Liver (tissue), 9 donors: ENCODE measurements around the gene LARGE1. TPM values are rescaled to one million over a fixed set of nuclear protein-coding genes. Genes with fewer than 3 reads are reported as not detected.

ENCODE experiments used
- DNase-seq: peaks from one replicate; pipeline ENCODE4 v3.0.0-alpha.2; 2017; ENCODE audit warnings: low spot score
- H3K27ac ChIP-seq, 2 donors: one replicate each; pipeline ENCODE4 v1.7.0; 2013; ENCODE audit warnings: inconsistent platforms in 2 of 2, low read length in 2 of 2, control low read depth in 1 of 2, low read depth in 1 of 2, mild to moderate bottlenecking in 1 of 2
- H3K27me3 ChIP-seq, 4 donors: one replicate each; pipeline versions ENCODE4 v1.6.1 to v1.7.0; 2013; ENCODE audit warnings: low read length in 3 of 4, inconsistent platforms in 1 of 4, mild to moderate bottlenecking in 1 of 4, moderate library complexity in 1 of 4; ENCODE audit not compliant: control insufficient read depth in 4 of 4, insufficient read depth in 4 of 4
- H3K36me3 ChIP-seq, 4 donors: one replicate each; pipeline versions ENCODE4 v1.6.1 to v1.7.0; 2013; ENCODE audit warnings: low read length in 3 of 4, mild to moderate bottlenecking in 3 of 4, low read depth in 1 of 4, moderate library complexity in 1 of 4; ENCODE audit not compliant: control insufficient read depth in 4 of 4, insufficient read depth in 3 of 4
- H3K4me1 ChIP-seq, 4 donors: one replicate each; pipeline versions ENCODE4 v1.6.1 to v1.7.0; 2013; ENCODE audit warnings: low read length in 3 of 4, mild to moderate bottlenecking in 3 of 4, moderate library complexity in 1 of 4; ENCODE audit not compliant: control insufficient read depth in 4 of 4, insufficient read depth in 4 of 4
- H3K4me3 ChIP-seq, 3 donors: one replicate each; pipeline versions ENCODE4 v1.6.1 to v1.7.0; 2013; ENCODE audit warnings: low read length in 3 of 3, control low read depth in 1 of 3, low read depth in 1 of 3, mild to moderate bottlenecking in 1 of 3
- H3K9ac ChIP-seq, 2 donors: one replicate each; pipeline ENCODE4 v1.7.0; 2013; ENCODE audit warnings: low read length in 2 of 2, mild to moderate bottlenecking in 2 of 2, moderate library complexity in 2 of 2, control low read depth in 1 of 2, low read depth in 1 of 2
- H3K9me3 ChIP-seq, 4 donors: one replicate each; pipeline versions ENCODE4 v1.6.1 to v1.7.0; 2013; ENCODE audit warnings: low read length in 3 of 4; ENCODE audit not compliant: control insufficient read depth in 4 of 4
- ATF3 ChIP-seq: IDR thresholded peaks from 2 replicates; pipeline ENCODE4 v1.6.1; 2016; ENCODE audit warnings: antibody characterized with exemption
- CTCF ChIP-seq: fragments of 150-350 bp; IDR thresholded peaks from 2 replicates; pipeline ENCODE4 v1.5.1; 2017; ENCODE audit warnings: improper control_type of control experiment, low read depth, low read length; ENCODE audit not compliant: missing input control
- EGR1 ChIP-seq, 2 donors: IDR thresholded peaks; 2 replicates each; pipeline ENCODE4 v1.6.1; 2016 to 2018; ENCODE audit warnings: antibody characterized with exemption in 2 of 2, low read depth in 2 of 2
- FOXA1 ChIP-seq: IDR thresholded peaks from 2 replicates; pipeline ENCODE4 v1.6.1; 2016; ENCODE audit warnings: antibody characterized with exemption
- FOXA2 ChIP-seq: IDR thresholded peaks from 2 replicates; pipeline ENCODE4 v1.6.1; 2016; ENCODE audit warnings: antibody characterized with exemption
- GABPA ChIP-seq, 2 donors: IDR thresholded peaks in 1 of 2; conservative IDR thresholded peaks in 1 of 2; 2 replicates each; pipeline ENCODE4 v1.6.1; 2016; ENCODE audit warnings: antibody characterized with exemption in 2 of 2, mild to moderate bottlenecking in 1 of 2, moderate library complexity in 1 of 2
- HNF4A ChIP-seq, 2 donors: conservative IDR thresholded peaks; 2 replicates each; pipeline ENCODE4 v1.6.1; 2016; ENCODE audit warnings: antibody characterized with exemption in 2 of 2, mild to moderate bottlenecking in 2 of 2
- JUND ChIP-seq, 2 donors: IDR thresholded peaks; 2 replicates each; pipeline ENCODE4 v1.6.1; 2016; ENCODE audit warnings: antibody characterized with exemption in 2 of 2
- MAX ChIP-seq: IDR thresholded peaks from 2 replicates; pipeline ENCODE4 v1.6.1; 2016; ENCODE audit warnings: antibody characterized with exemption
- NR2F2 ChIP-seq: IDR thresholded peaks from 2 replicates; pipeline ENCODE4 v1.6.1; 2016; ENCODE audit warnings: antibody characterized with exemption
- RAD21 ChIP-seq, 2 donors: IDR thresholded peaks; 2 replicates each; pipeline ENCODE4 v1.6.1; 2016; ENCODE audit warnings: antibody characterized with exemption in 2 of 2, mild to moderate bottlenecking in 2 of 2
- REST ChIP-seq: IDR thresholded peaks from 2 replicates; pipeline ENCODE4 v1.6.1; 2016; ENCODE audit warnings: antibody characterized with exemption, mild to moderate bottlenecking
- RXRA ChIP-seq, 2 donors: IDR thresholded peaks; 2 replicates each; pipeline ENCODE4 v1.6.1; 2017 to 2018; ENCODE audit warnings: antibody characterized with exemption in 2 of 2, mild to moderate bottlenecking in 1 of 2
- SP1 ChIP-seq: IDR thresholded peaks from 2 replicates; pipeline ENCODE4 v1.6.1; 2018; ENCODE audit warnings: antibody characterized with exemption, mild to moderate bottlenecking
- TAF1 ChIP-seq: conservative IDR thresholded peaks from 2 replicates; pipeline ENCODE4 v1.6.1; 2016; ENCODE audit warnings: antibody characterized with exemption, mild to moderate bottlenecking
- YY1 ChIP-seq: IDR thresholded peaks from 2 replicates; pipeline ENCODE4 v1.6.1; 2016; ENCODE audit warnings: antibody characterized with exemption, mild to moderate bottlenecking
- ZBTB33 ChIP-seq: IDR thresholded peaks from 2 replicates; pipeline ENCODE4 v1.6.1; 2016; ENCODE audit warnings: antibody characterized with exemption
- WGBS: extraction: QIAGEN DNeasy Blood & Tissue Kit; methylation state at CpG from one replicate; pipeline ENCODE4 v1.1.7; 2013; 5-methylcytosine and 5-hydroxymethylcytosine counted together
- polyA plus RNA-seq, 2 donors: library from polyadenylated mRNA; stranded (reverse) in 1 of 2; unstranded in 1 of 2; fragments of 200-250 nt in 1 of 2; fragments of >200 nt in 1 of 2; fragmentation: Nextera tagmentation in 1 of 2; extraction: Ambion mirVana in 1 of 2; gene quantifications; one replicate each; pipeline versions ENCODE4 v1.2.1 to v1.2.3, GENCODE V29; 2013 to 2015
- total RNA-seq, 2 donors: library from RNA; depleted of rRNA; stranded (reverse); fragments of >200 nt; gene quantifications; one replicate each; pipeline ENCODE4 v1.2.3, GENCODE V29; 2014
- donor health status: healthy.
- donor health status: healthy.
- donor health status: healthy.
- donor health status: healthy.
- donor health status: healthy.

The LARGE1 gene
- total and polyA plus RNA-seq, 4 donors: 2.3 to 14.1 (median 5.7) TPM

- Histone ChIP-seq H3K36me3 (no peaks in the 10 kb centered on the region), H3K27me3 (no peaks in the 10 kb centered on the region), H3K4me1 (no peaks in the 10 kb centered on the region), H3K9ac (no peak overlapping the region), H3K4me3 (no peak overlapping the region), H3K9me3 (no peaks in the 10 kb centered on the region), H3K27ac (no peak overlapping the region)
- TF ChIP-seq SP1: no peak
- TF ChIP-seq RXRA (IDR thresholded peaks at IDR 0.05): no peak
- no peak for TF ChIP-seq RAD21 (IDR thresholded peaks at IDR 0.05)
- no peak for TF ChIP-seq FOXA2
- no peak for TF ChIP-seq GABPA (IDR thresholded peaks at IDR 0.05 in 1 of 2, conservative IDR thresholded peaks at IDR 0.05 in 1 of 2)
- no peak for DNase-seq
- WGBS: 88% methylated on average over 5 of the region's 5 CpGs
These were observed 33.6 kb downstream of the LARGE1 start for GRCh38 chr22:33886696-33887095.

GRCh38 chr22:33884829-33885228 is 35.4 kb downstream of the LARGE1 start:
- DNase-seq: no peak
- WGBS: 96% methylated on average over 7 of the region's 7 CpGs
- no peak for TF ChIP-seq CTCF
- no peak for TF ChIP-seq EGR1 (IDR thresholded peaks at IDR 0.05; ENCODE audit: low read depth in 2 of 2)
- TF ChIP-seq FOXA2: no peak
- no peak for TF ChIP-seq RXRA (IDR thresholded peaks at IDR 0.05)
- no peak for TF ChIP-seq RAD21 (IDR thresholded peaks at IDR 0.05)
- no peak for TF ChIP-seq SP1
- no peak for TF ChIP-seq NR2F2
- no peak for TF ChIP-seq MAX
- TF ChIP-seq GABPA (IDR thresholded peaks at IDR 0.05 in 1 of 2, conservative IDR thresholded peaks at IDR 0.05 in 1 of 2): no peak
- TF ChIP-seq REST: no peak
- no peak for TF ChIP-seq YY1
- TF ChIP-seq ZBTB33: no peak
- TF ChIP-seq FOXA1: no peak
- no peak for TF ChIP-seq HNF4A (conservative IDR thresholded peaks at IDR 0.05)
- TF ChIP-seq JUND (IDR thresholded peaks at IDR 0.05): no peak
- no peak for TF ChIP-seq ATF3
- no peak for TF ChIP-seq TAF1

More at GRCh38 chr22:33884829-33885228, 35.4 kb downstream of the LARGE1 start:
- Histone ChIP-seq H3K27me3 (no peaks in the 10 kb centered on the region), H3K36me3 (no peaks in the 10 kb centered on the region), H3K4me1 (no peaks in the 10 kb centered on the region), H3K27ac (no peak overlapping the region), H3K9ac (no peak overlapping the region), H3K9me3 (no peaks in the 10 kb centered on the region), H3K4me3 (no peak overlapping the region)
